K562 (cell line): ENCODE measurements around the gene ACKR2. TPM values are rescaled to one million over a fixed set of nuclear protein-coding genes. Genes with fewer than 3 reads are reported as not detected.
A peak's percentile ranks its signal among the peaks of the same experiment; 100 is the strongest.

Experiments
- BCOR ChIP-seq: fragments of 450-650 bp; IDR thresholded peaks from 2 replicates; pipeline ENCODE4 v1.6.1; 2016
- HNRNPLL ChIP-seq: fragments of 200-400 bp; formaldehyde crosslinking; IDR thresholded peaks from 2 replicates; pipeline ENCODE4 v1.6.1; 2017; ENCODE audit warnings: low read length, low read depth, mild to moderate bottlenecking; ENCODE audit not compliant: poor library complexity, severe bottlenecking
- MEIS2 ChIP-seq: fragments of 450-650 bp; IDR thresholded peaks from 2 replicates; pipeline ENCODE4 v1.6.1; 2014; ENCODE audit warnings: mild to moderate bottlenecking; ENCODE audit not compliant: partially characterized antibody
- RBM22 ChIP-seq: fragments of 200-400 bp; formaldehyde crosslinking; IDR thresholded peaks from 2 replicates; pipeline ENCODE4 v1.6.1; 2018; ENCODE audit warnings: low read length, low read depth; ENCODE audit not compliant: poor library complexity, severe bottlenecking
- RREB1 ChIP-seq: fragments of 250-450 bp; sonication (Bioruptor Pico); IDR thresholded peaks from 2 replicates; pipeline ENCODE4 v1.4.0; 2020
- SOX6 ChIP-seq: fragments of 450-650 bp; IDR thresholded peaks from 2 replicates; pipeline ENCODE4 v1.6.1; 2014; ENCODE audit warnings: mild to moderate bottlenecking
- ZFX ChIP-seq: sonication (generic); formaldehyde crosslinking; IDR thresholded peaks from 2 replicates; pipeline ENCODE4 v1.8.0; 2022; ENCODE audit warnings: mild to moderate bottlenecking, missing genetic modification reagents, moderate library complexity
- ZNF766 ChIP-seq: fragments of 200-800 bp; sonication (Bioruptor generic); conservative IDR thresholded peaks from 2 replicates; pipeline ENCODE4 v1.6.1; 2016; ENCODE audit warnings: missing genetic modification characterization, missing compliant biosample characterization
- polyA plus RNA-seq, 8 experiments: library from polyadenylated mRNA; depleted of rRNA in 4 of 8; stranded (reverse) in 5 of 8; unstranded in 3 of 8; fragments of >200 nt; fragmentation: Nextera tagmentation in 2 of 8; fragmentation: Illumina TruSeq in 1 of 8; extraction: Ambion mirVana in 2 of 8; extraction: Trizol in 1 of 8; gene quantifications; 2 replicates each; pipeline versions ENCODE4 v1.2.1 to v1.2.3, GENCODE V29; 2011 to 2014; ENCODE audit warnings: inconsistent platforms in 1 of 8, missing spikeins in 1 of 8
- total RNA-seq, 7 experiments: library from RNA; depleted of rRNA in 6 of 7; stranded (reverse); fragments of >200 nt in 6 of 7; fragmentation: Illumina TruSeq in 2 of 7; extraction: Trizol in 2 of 7; gene quantifications; 2 replicates each; pipeline versions ENCODE4 v1.2.1 to v1.2.3, GENCODE V29; 2011 to 2021; ENCODE audit warnings: low replicate concordance in 1 of 7
- TF ChIP-seq, protein P1 (sequence below): fragments of 450-650 bp; IDR thresholded peaks from 2 replicates; pipeline ENCODE4 v1.6.1; 2016; ENCODE audit warnings: mild to moderate bottlenecking, moderate library complexity

The ACKR2 gene
- total and polyA plus RNA-seq, 9 of the 15 experiments (the other 6 are each of a cell fraction or from before 2014, with no cell fraction given) = 0.03 to 0.69 (median 0.25) TPM; not detected in 1

DNA sequence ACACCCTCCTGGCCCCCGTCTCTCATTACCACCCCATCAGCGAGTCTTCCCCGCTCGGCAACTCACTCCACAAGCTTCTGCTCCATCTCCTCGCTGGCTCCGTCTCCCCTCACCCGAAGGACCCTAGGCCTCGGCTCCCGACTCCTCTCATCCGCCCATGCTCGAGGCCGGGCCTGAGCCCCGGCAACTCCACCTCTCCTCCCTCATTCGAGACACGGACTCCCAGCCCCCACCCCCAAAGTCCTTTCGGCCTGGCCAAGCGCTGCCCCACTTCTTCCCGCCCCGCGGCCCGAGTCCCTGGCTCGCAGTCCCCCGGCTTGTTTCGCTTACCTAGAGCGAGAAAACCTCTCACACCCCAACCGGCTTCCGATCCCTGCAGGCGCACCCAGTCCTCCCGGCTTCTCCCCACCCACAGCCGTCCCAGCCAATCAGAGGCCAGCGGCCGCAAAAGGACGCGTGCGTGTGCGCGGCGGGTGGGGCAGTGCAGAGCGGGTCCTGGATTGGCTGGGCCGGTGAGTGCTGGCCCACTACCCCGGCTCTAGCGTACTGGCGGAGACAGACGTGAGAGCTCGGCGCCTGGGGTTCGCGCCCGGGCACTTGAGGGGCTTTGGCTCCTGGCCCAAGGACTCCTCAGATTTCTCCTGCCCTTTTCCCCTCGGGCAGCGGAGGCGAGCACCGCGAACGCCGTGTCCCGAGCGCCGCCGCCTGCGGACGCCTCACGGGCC lies 5.0 kb upstream of the ACKR2 start, which contains the start of gene HIGD1A (continued):
- TF ChIP-seq RREB1 (CRISPR knock-in tag) (peak; percentile 85), HNRNPLL (peak; percentile 88), ZFX (CRISPR knock-in tag) (peak; percentile 95), SOX6 (peak; percentile 34; the same call in 1 of the 2 replicates), RBM22 (no peak), BCOR (peak; percentile 50; the same call in 1 of the 2 replicates), ZNF766 (CRISPR knock-in tag) (peak; percentile 81; the same call in 1 of the 2 replicates), MEIS2 (peak; percentile 39)
- TF ChIP-seq, protein P1, sequence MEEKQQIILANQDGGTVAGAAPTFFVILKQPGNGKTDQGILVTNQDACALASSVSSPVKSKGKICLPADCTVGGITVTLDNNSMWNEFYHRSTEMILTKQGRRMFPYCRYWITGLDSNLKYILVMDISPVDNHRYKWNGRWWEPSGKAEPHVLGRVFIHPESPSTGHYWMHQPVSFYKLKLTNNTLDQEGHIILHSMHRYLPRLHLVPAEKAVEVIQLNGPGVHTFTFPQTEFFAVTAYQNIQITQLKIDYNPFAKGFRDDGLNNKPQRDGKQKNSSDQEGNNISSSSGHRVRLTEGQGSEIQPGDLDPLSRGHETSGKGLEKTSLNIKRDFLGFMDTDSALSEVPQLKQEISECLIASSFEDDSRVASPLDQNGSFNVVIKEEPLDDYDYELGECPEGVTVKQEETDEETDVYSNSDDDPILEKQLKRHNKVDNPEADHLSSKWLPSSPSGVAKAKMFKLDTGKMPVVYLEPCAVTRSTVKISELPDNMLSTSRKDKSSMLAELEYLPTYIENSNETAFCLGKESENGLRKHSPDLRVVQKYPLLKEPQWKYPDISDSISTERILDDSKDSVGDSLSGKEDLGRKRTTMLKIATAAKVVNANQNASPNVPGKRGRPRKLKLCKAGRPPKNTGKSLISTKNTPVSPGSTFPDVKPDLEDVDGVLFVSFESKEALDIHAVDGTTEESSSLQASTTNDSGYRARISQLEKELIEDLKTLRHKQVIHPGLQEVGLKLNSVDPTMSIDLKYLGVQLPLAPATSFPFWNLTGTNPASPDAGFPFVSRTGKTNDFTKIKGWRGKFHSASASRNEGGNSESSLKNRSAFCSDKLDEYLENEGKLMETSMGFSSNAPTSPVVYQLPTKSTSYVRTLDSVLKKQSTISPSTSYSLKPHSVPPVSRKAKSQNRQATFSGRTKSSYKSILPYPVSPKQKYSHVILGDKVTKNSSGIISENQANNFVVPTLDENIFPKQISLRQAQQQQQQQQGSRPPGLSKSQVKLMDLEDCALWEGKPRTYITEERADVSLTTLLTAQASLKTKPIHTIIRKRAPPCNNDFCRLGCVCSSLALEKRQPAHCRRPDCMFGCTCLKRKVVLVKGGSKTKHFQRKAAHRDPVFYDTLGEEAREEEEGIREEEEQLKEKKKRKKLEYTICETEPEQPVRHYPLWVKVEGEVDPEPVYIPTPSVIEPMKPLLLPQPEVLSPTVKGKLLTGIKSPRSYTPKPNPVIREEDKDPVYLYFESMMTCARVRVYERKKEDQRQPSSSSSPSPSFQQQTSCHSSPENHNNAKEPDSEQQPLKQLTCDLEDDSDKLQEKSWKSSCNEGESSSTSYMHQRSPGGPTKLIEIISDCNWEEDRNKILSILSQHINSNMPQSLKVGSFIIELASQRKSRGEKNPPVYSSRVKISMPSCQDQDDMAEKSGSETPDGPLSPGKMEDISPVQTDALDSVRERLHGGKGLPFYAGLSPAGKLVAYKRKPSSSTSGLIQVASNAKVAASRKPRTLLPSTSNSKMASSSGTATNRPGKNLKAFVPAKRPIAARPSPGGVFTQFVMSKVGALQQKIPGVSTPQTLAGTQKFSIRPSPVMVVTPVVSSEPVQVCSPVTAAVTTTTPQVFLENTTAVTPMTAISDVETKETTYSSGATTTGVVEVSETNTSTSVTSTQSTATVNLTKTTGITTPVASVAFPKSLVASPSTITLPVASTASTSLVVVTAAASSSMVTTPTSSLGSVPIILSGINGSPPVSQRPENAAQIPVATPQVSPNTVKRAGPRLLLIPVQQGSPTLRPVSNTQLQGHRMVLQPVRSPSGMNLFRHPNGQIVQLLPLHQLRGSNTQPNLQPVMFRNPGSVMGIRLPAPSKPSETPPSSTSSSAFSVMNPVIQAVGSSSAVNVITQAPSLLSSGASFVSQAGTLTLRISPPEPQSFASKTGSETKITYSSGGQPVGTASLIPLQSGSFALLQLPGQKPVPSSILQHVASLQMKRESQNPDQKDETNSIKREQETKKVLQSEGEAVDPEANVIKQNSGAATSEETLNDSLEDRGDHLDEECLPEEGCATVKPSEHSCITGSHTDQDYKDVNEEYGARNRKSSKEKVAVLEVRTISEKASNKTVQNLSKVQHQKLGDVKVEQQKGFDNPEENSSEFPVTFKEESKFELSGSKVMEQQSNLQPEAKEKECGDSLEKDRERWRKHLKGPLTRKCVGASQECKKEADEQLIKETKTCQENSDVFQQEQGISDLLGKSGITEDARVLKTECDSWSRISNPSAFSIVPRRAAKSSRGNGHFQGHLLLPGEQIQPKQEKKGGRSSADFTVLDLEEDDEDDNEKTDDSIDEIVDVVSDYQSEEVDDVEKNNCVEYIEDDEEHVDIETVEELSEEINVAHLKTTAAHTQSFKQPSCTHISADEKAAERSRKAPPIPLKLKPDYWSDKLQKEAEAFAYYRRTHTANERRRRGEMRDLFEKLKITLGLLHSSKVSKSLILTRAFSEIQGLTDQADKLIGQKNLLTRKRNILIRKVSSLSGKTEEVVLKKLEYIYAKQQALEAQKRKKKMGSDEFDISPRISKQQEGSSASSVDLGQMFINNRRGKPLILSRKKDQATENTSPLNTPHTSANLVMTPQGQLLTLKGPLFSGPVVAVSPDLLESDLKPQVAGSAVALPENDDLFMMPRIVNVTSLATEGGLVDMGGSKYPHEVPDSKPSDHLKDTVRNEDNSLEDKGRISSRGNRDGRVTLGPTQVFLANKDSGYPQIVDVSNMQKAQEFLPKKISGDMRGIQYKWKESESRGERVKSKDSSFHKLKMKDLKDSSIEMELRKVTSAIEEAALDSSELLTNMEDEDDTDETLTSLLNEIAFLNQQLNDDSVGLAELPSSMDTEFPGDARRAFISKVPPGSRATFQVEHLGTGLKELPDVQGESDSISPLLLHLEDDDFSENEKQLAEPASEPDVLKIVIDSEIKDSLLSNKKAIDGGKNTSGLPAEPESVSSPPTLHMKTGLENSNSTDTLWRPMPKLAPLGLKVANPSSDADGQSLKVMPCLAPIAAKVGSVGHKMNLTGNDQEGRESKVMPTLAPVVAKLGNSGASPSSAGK = peak; percentile 90
